Osteocyte (in vitro differentiated cells): ENCODE data around the gene ADGRA1. TPM values are rescaled to one million over a fixed set of nuclear protein-coding genes. Genes with fewer than 3 reads are reported as not detected.

Experiments used
- DNase-seq: peaks from one replicate; pipeline ENCODE4 v3.0.0; 2021; ENCODE audit warnings: mixed read lengths; ENCODE audit not compliant: unreplicated experiment; ENCODE audit errors: extremely low spot score
- H3K27ac Mint-ChIP-seq: one replicate; pipeline ENCODE4 v1.8.0; 2021; ENCODE audit warnings: mild to moderate bottlenecking, mixed read lengths; ENCODE audit not compliant: unreplicated experiment
- H3K27me3 Mint-ChIP-seq: one replicate; pipeline ENCODE4 v1.8.0; 2021; ENCODE audit warnings: mixed read lengths; ENCODE audit not compliant: unreplicated experiment
- H3K36me3 Mint-ChIP-seq: one replicate; pipeline ENCODE4 v1.8.0; 2021; ENCODE audit warnings: mixed read lengths; ENCODE audit not compliant: unreplicated experiment
- H3K4me1 Mint-ChIP-seq: one replicate; pipeline ENCODE4 v1.8.0; 2021; ENCODE audit warnings: mixed read lengths; ENCODE audit not compliant: unreplicated experiment
- H3K4me3 Mint-ChIP-seq: one replicate; pipeline ENCODE4 v1.8.0; 2021; ENCODE audit warnings: mild to moderate bottlenecking, moderate library complexity, mixed read lengths; ENCODE audit not compliant: unreplicated experiment
- H3K9me3 Mint-ChIP-seq: one replicate; pipeline ENCODE4 v1.8.0; 2021; ENCODE audit warnings: mixed read lengths; ENCODE audit not compliant: unreplicated experiment
- total RNA-seq: library from RNA; stranded (reverse); gene quantifications from 2 replicates; pipeline ENCODE4 v1.2.1, GENCODE V29; 2021
- TF ChIP-seq, protein P1 (sequence below): fragments of 200-600 bp; sonication (generic); IDR thresholded peaks from 2 replicates; pipeline ENCODE4 v1.5.0; 2021; ENCODE audit warnings: antibody characterized with exemption, mild to moderate bottlenecking, moderate library complexity

The ADGRA1 gene
- total RNA-seq, 1 donor from 2014 or later, result not detected

DNA sequence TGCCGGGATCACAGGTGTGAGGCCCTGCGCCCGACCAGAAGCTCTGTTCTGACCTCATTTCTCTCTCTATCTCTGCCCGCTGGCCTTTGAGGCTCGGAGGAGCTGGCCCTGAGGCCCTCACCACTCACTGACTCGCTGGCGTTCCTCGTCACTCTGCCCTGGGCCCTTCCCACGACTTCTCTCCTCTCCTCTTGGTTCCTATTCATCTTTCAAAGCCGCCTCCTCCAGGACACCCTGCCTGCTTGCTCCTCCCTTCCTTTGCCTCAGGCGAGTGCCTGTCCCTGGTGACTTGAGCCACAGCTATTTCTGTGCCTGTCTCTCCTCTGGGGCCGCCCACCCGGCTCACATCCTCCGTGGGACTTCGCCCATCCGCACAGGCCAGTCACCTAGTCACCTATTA, 17.3 kb upstream of the ADGRA1 start:
- Mint-ChIP-seq H3K4me3 (no peak overlapping the region), H3K27me3 (no peaks in the 10 kb centered on the region), H3K4me1 (no peaks in the 10 kb centered on the region), H3K9me3 (peaks cover 5% of the 10 kb centered on the region), H3K36me3 (no peaks in the 10 kb centered on the region), H3K27ac (no peak overlapping the region)
- DNase-seq, result no peak
- TF ChIP-seq, protein P1, sequence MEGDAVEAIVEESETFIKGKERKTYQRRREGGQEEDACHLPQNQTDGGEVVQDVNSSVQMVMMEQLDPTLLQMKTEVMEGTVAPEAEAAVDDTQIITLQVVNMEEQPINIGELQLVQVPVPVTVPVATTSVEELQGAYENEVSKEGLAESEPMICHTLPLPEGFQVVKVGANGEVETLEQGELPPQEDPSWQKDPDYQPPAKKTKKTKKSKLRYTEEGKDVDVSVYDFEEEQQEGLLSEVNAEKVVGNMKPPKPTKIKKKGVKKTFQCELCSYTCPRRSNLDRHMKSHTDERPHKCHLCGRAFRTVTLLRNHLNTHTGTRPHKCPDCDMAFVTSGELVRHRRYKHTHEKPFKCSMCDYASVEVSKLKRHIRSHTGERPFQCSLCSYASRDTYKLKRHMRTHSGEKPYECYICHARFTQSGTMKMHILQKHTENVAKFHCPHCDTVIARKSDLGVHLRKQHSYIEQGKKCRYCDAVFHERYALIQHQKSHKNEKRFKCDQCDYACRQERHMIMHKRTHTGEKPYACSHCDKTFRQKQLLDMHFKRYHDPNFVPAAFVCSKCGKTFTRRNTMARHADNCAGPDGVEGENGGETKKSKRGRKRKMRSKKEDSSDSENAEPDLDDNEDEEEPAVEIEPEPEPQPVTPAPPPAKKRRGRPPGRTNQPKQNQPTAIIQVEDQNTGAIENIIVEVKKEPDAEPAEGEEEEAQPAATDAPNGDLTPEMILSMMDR, result no peak

DNA sequence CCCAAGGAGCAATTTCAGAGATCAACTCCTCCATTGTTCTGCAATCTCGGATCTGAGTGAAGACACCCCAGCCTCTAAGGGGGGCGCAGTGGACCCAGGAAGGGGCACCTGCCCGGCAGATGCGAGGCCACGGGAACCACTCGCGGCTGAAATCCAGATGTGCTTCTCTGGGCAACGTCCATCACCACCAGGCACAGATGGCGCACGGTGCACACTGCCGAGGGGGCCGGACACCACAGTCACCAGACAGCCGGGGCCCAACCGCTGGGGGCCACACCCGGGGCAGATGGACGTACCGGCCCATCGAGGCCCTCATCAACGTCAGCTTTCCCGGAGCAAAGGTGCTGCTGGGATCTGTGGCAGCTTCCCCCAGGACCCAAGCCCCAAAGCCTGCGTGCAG, 16.9 kb upstream of the ADGRA1 start:
- TF ChIP-seq, protein P1, result no peak
- Mint-ChIP-seq H3K36me3 (no peaks in the 10 kb centered on the region), H3K4me3 (no peak overlapping the region), H3K4me1 (no peaks in the 10 kb centered on the region), H3K27ac (no peak overlapping the region), H3K27me3 (no peaks in the 10 kb centered on the region), H3K9me3 (peaks cover 5% of the 10 kb centered on the region)
- DNase-seq, result no peak

DNA sequence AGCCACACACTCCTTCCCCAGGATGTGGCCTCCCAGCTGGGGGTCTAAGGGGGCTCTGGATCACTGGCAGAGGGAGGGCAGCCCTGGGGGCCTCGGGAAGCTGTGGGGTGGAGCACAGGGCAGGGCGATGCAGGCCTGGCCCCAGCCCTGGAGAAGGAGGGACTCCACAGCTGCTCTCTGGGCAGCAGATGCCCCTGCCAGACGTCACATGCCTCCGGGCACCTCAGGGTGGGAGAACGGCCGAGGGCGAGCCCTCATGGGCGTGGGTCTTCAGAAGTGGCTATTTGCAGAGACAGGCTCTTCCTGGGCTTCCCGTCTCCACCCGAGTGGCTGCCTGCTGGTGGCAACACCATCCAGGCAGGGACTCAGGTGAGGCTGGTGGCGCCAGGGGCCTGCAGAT, 16.0 kb upstream of the ADGRA1 start:
- H3K4me1 Mint-ChIP-seq, result no peaks in the 10 kb centered on the region
- H3K4me3 Mint-ChIP-seq, result no peak overlapping the region
- TF ChIP-seq, protein P1, result no peak
- peaks cover 5% of the 10 kb centered on the region for H3K9me3 Mint-ChIP-seq
- H3K36me3 Mint-ChIP-seq, result no peaks in the 10 kb centered on the region
- H3K27ac Mint-ChIP-seq, result no peak overlapping the region
- H3K27me3 Mint-ChIP-seq, result no peaks in the 10 kb centered on the region
- no peak for DNase-seq

DNA sequence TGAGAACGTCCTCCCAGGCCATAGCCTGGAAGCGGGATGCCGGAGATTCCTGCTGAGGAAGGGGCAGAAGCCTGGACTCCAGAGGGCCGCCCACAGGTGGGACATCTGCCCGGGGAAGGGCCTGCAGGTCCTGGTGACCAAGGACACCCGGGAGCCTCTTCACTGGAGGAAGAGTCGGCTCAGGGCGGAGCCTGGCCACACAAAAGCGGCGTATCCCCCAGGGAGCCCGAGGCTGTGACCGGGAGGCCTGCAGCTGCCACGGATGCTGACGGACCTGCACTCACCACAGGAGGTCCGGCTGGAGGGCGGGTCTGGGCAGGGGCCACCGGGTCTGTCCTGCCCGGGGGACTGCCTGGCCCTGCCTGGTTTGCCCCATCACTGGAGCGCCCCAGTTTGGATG, 15.5 kb upstream of the ADGRA1 start:
- Mint-ChIP-seq H3K4me1 (no peaks in the 10 kb centered on the region), H3K36me3 (no peaks in the 10 kb centered on the region), H3K9me3 (peaks cover 5% of the 10 kb centered on the region), H3K27me3 (no peaks in the 10 kb centered on the region), H3K27ac (no peak overlapping the region), H3K4me3 (no peak overlapping the region)
- DNase-seq, result no peak
- TF ChIP-seq, protein P1, result no peak

DNA sequence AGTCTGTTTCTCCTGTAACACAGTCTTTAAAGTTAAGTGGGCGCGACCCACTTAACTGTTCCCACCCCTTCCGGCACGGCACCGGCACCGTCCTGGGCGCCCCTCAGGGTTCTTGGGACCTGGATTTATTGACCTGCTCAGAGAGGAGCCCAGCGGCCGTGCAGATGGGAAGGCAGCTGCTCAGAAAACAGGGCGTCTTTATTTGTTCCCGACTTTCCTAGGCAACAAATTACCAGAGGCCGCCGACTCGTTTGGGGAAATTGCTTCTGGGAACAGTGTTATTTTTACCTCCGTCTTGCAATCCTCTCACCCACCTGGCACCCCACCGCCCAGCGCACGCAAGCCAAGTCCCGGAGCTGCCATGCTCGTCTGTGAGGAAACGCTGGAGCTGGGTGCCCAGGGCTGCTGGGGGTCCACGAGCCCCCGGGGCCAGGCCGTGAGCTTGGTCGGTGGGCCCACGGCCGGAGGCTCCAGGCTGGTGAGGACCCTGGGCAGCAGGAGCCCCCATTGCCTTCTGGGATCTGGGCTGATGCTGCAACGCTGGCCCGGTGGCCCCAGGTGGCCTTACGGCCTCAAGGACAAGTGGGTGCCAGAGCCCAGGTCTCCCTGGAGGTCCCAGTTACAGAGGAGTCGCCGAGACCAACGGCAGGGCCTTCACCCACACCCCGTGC, 14.9 kb upstream of the ADGRA1 start:
- Mint-ChIP-seq H3K27me3 (no peaks in the 10 kb centered on the region), H3K36me3 (no peaks in the 10 kb centered on the region), H3K4me3 (no peak overlapping the region), H3K9me3 (peaks cover 5% of the 10 kb centered on the region), H3K27ac (no peak overlapping the region), H3K4me1 (no peaks in the 10 kb centered on the region)
- TF ChIP-seq, protein P1, result no peak
- no peak for DNase-seq
